Progenitor cell of endocrine pancreas (in vitro differentiated cells): ENCODE measurements around the gene PHF13. TPM values are rescaled to one million over a fixed set of nuclear protein-coding genes. Genes with fewer than 3 reads are reported as not detected.

Experiments used
- DNase-seq: peaks from one replicate; pipeline ENCODE4 v3.0.0; 2021; ENCODE audit warnings: low spot score; ENCODE audit not compliant: unreplicated experiment
- H3K27ac Mint-ChIP-seq: 2 replicates; pipeline ENCODE4 v1.8.0; 2021; ENCODE audit warnings: mild to moderate bottlenecking, moderate library complexity, mixed read lengths
- H3K27me3 Mint-ChIP-seq: 2 replicates; pipeline ENCODE4 v1.8.0; 2021; ENCODE audit warnings: mixed read lengths
- H3K36me3 Mint-ChIP-seq: 2 replicates; pipeline ENCODE4 v1.8.0; 2022; ENCODE audit warnings: mixed read lengths; ENCODE audit not compliant: insufficient read depth
- H3K4me1 Mint-ChIP-seq: 2 replicates; pipeline ENCODE4 v1.8.0; 2021; ENCODE audit warnings: low read depth, mixed read lengths
- H3K4me3 Mint-ChIP-seq: 2 replicates; pipeline ENCODE4 v1.8.0; 2021; ENCODE audit warnings: low read depth, mild to moderate bottlenecking, moderate library complexity, mixed read lengths
- H3K9me3 Mint-ChIP-seq: 2 replicates; pipeline ENCODE4 v1.8.0; 2021; ENCODE audit warnings: low read depth, mixed read lengths
- CTCF ChIP-seq: fragments of 200-600 bp; sonication (generic); IDR thresholded peaks from one replicate; pipeline ENCODE4 v1.5.0; 2021; ENCODE audit warnings: antibody characterized with exemption, mild to moderate bottlenecking; ENCODE audit not compliant: unreplicated experiment
- total RNA-seq: library from RNA; stranded (reverse); gene quantifications from 2 replicates; pipeline ENCODE4 v1.2.1, GENCODE V29; 2021

Gene PHF13
- total RNA-seq, 1 donor from 2014 or later: 29.1 TPM

GRCh38 chr1:6574025-6574620, 39.4 kb upstream of the PHF13 start:
- no peaks in the 10 kb centered on the region for H3K9me3 Mint-ChIP-seq
- H3K36me3 Mint-ChIP-seq: no peaks in the 10 kb centered on the region
- TF ChIP-seq CTCF: no peak
- peaks cover 1% of the 10 kb centered on the region for H3K4me1 Mint-ChIP-seq
- H3K27ac Mint-ChIP-seq: no peak overlapping the region
- no peak overlapping the region for H3K4me3 Mint-ChIP-seq
- H3K27me3 Mint-ChIP-seq: peaks cover 27% of the 10 kb centered on the region
- DNase-seq: no peak

- Mint-ChIP-seq H3K36me3 (no peaks in the 10 kb centered on the region), H3K4me1 (peaks cover 7% of the 10 kb centered on the region), H3K27me3 (peaks cover 22% of the 10 kb centered on the region), H3K4me3 (no peak overlapping the region), H3K27ac (no peak overlapping the region), H3K9me3 (no peaks in the 10 kb centered on the region)
- TF ChIP-seq CTCF: no peak
- no peak for DNase-seq
Observed at GRCh38 chr1:6574818-6575217, 38.7 kb upstream of the PHF13 start.

GRCh38 chr1:6577831-6578525, 35.6 kb upstream of the PHF13 start:
- Mint-ChIP-seq H3K9me3 (no peaks in the 10 kb centered on the region), H3K36me3 (no peaks in the 10 kb centered on the region), H3K27me3 (no peaks in the 10 kb centered on the region), H3K4me3 (no peak overlapping the region), H3K27ac (no peak overlapping the region), H3K4me1 (peaks cover 23% of the 10 kb centered on the region)
- DNase-seq: no peak
- no peak for TF ChIP-seq CTCF

- H3K4me1 Mint-ChIP-seq: peaks cover 23% of the 10 kb centered on the region
- no peaks in the 10 kb centered on the region for H3K27me3 Mint-ChIP-seq
- no peak for TF ChIP-seq CTCF
- peak overlapping the region; percentile 97 for H3K27ac Mint-ChIP-seq
- H3K36me3 Mint-ChIP-seq: no peaks in the 10 kb centered on the region
- H3K4me3 Mint-ChIP-seq: peak overlapping the region; percentile 93
- no peak for DNase-seq
- no peaks in the 10 kb centered on the region for H3K9me3 Mint-ChIP-seq
Observed at GRCh38 chr1:6578624-6579373, 34.7 kb upstream of the PHF13 start.

GRCh38 chr1:6579374-6580118, 34.0 kb upstream of the PHF13 start, which contains the start of gene ZBTB48:
Gene ZBTB48 (plus strand): TSS chr1:6579994. CDS start chr1:6580610, 616 bp downstream.
- H3K27ac Mint-ChIP-seq: peak within 1 kb of the TSS; percentile 97
- TF ChIP-seq CTCF: no peak
- H3K36me3 Mint-ChIP-seq: peaks cover under 1% of the 10 kb centered on the region
- H3K27me3 Mint-ChIP-seq: no peaks in the 10 kb centered on the region
- peaks cover 24% of the 10 kb centered on the region for H3K4me1 Mint-ChIP-seq
- no peaks in the 10 kb centered on the region for H3K9me3 Mint-ChIP-seq
- peak; percentile 95 for DNase-seq
- peak within 1 kb of the TSS; percentile 93 for H3K4me3 Mint-ChIP-seq
